ENCODE measurements around the gene COG8.
"Not testable (repeated sequence)": the region's sequence is repeated elsewhere in the genome, so short reads cannot be mapped to it uniquely, and the experiment has no call there.

COG8 gene

GRCh38 chr16:69339289-69340094, at the start of gene COG8, which contains the start of gene NIP7:
Gene COG8, minus strand, starts transcription at chr16:69339564. Its CDS starts 12 bp downstream, at chr16:69339552.
Gene NIP7, plus strand, starts transcription at chr16:69339772. Its CDS starts 58 bp downstream, at chr16:69339830.
- DNase-seq: peak; percentile 97 to 98

GRCh38 chr16:69386596-69386995, 47.2 kb upstream of the COG8 start:
- no peak for DNase-seq

- peak in 1 of 2 experiments; percentile 3 for DNase-seq
Measured at GRCh38 chr16:69384974-69385373, 45.6 kb upstream of the COG8 start.

GRCh38 chr16:69382421-69382820, 43.1 kb upstream of the COG8 start:
- DNase-seq: no peak

GRCh38 chr16:69381231-69381630, 41.9 kb upstream of the COG8 start:
- peak; percentile 23 to 46 for DNase-seq

GRCh38 chr16:69378760-69379159, 39.4 kb upstream of the COG8 start:
- DNase-seq: no peak

GRCh38 chr16:69378036-69378435, 38.7 kb upstream of the COG8 start:
- DNase-seq: no peak

GRCh38 chr16:69376393-69377059, 37.2 kb upstream of the COG8 start:
- no peak for DNase-seq

- DNase-seq: no peak
Measured at GRCh38 chr16:69373019-69373418, 33.7 kb upstream of the COG8 start.

GRCh38 chr16:69371564-69371963, 32.2 kb upstream of the COG8 start:
- no peak for DNase-seq

GRCh38 chr16:69368866-69369265, 29.5 kb upstream of the COG8 start:
- DNase-seq: no peak

- no peak for DNase-seq
Measured at GRCh38 chr16:69367980-69368379, 28.6 kb upstream of the COG8 start.

GRCh38 chr16:69366431-69366830, 27.1 kb upstream of the COG8 start:
- DNase-seq: no peak

GRCh38 chr16:69365901-69366300, 26.5 kb upstream of the COG8 start:
- no peak for DNase-seq

- no peak for DNase-seq
Measured at GRCh38 chr16:69364088-69364487, 24.7 kb upstream of the COG8 start.

- no peak for DNase-seq
Measured at GRCh38 chr16:69363281-69363717, 23.9 kb upstream of the COG8 start.

- not testable (repeated sequence) for DNase-seq
Measured at GRCh38 chr16:69360070-69360469, 20.7 kb upstream of the COG8 start.

GRCh38 chr16:69351309-69352027, 12.1 kb upstream of the COG8 start, which contains the start of gene TMED6:
Gene TMED6, minus strand, starts transcription at chr16:69351786. Its CDS starts 33 bp downstream, at chr16:69351753.
- DNase-seq: no peak

GRCh38 chr16:69350536-69351133, 11.3 kb upstream of the COG8 start:
- no peak for DNase-seq

GRCh38 chr16:69349536-69349935, 10.2 kb upstream of the COG8 start:
- DNase-seq: no peak

GRCh38 chr16:69348222-69348621, 8.9 kb upstream of the COG8 start:
- DNase-seq: no peak

GRCh38 chr16:69346683-69347082, 7.3 kb upstream of the COG8 start:
- DNase-seq: no peak

GRCh38 chr16:69345923-69346322, 6.6 kb upstream of the COG8 start:
- DNase-seq: peak; percentile 8 to 25
